A549 treated with Mapracorat at 1 μM for 4 hours (cell line): ENCODE results near the gene NVL. TPM values are rescaled to one million over a fixed set of nuclear protein-coding genes. Genes with fewer than 3 reads are reported as not detected.

Source experiments
- total RNA-seq: library from RNA; stranded (reverse); fragments of 200-300 nt; extraction: Qiagen RNA extraction; gene quantifications from 5 replicates; pipeline ENCODE4 v1.2.3, GENCODE V29; 2022

The NVL gene
- total RNA-seq, result 19.9 to 22.3 TPM (median 20.8 TPM) in 5 replicates

GRCh38 chr1:224329842-224330753 is at the start of gene NVL:
Gene NVL (minus strand): TSS chr1:224330172. CDS start chr1:224330127, 45 bp downstream.

GRCh38 chr1:224356685-224357625 is 27.0 kb upstream of the NVL start, which contains the start of gene CNIH4:
Gene CNIH4 (plus strand): TSS chr1:224356879. CDS start chr1:224356925, 46 bp downstream.

GRCh38 chr1:224182866-224183590 is 146.9 kb downstream of the NVL start, which contains the start of gene DEGS1:
Gene DEGS1 (plus strand): TSS chr1:224183240. CDS start chr1:224183337, 97 bp downstream.

Other genes with a start within 250 kb of the NVL start
- gene FBXO28, start 216.1 kb downstream of the NVL start, total RNA-seq, result 21.5 to 30.0 TPM (median 26.9 TPM) in 5 replicates
- 124 to 142 TPM (median 137 TPM) in 5 replicates for gene DEGS1, start 146.9 kb downstream of the NVL start, total RNA-seq
- 94.8 to 116 TPM (median 105 TPM) in 5 replicates for gene CNIH4, start 26.7 kb upstream of the NVL start, total RNA-seq
- 30.4 to 36.7 TPM (median 36.5 TPM) in 5 replicates for gene WDR26, start 104.6 kb upstream of the NVL start, total RNA-seq